ENCODE measurements around the gene TAL1. TPM values are rescaled to one million over a fixed set of nuclear protein-coding genes. Genes with fewer than 3 reads are reported as not detected.

TAL1 gene
- total and polyA plus RNA-seq, 2 of the 8 experiments (the other 6 are each of a cell fraction or from before 2014, with no cell fraction given): 0.09 to 0.15 TPM

GRCh38 chr1:47186267-47187185, 45.5 kb downstream of the TAL1 start (continued):
- TF ChIP-seq TAF7 (optimal IDR thresholded peaks at IDR 0.05; ENCODE audit: borderline replicate concordance, low read depth, low read length): no peak
- TF ChIP-seq CREB1 (IDR thresholded peaks at IDR 0.05): no peak
- TF ChIP-seq HDAC2 (IDR thresholded peaks at IDR 0.05; ENCODE audit: borderline replicate concordance in 1 of 2, low read depth in 2 of 2, low read length in 2 of 2): no peak
- no peak for TF ChIP-seq CHD2 (IDR thresholded peaks at IDR 0.05; ENCODE audit: low read length)
- no peak for TF ChIP-seq KDM4A (IDR thresholded peaks at IDR 0.05; ENCODE audit: low read depth, low read length, severe bottlenecking)
- TF ChIP-seq EP300 (IDR thresholded peaks at IDR 0.05; ENCODE audit: borderline replicate concordance in 1 of 2, low read depth in 2 of 2, low read length in 2 of 2): no peak

All from H1 (cell line).